PC-9 (cell line): ENCODE results near the gene BACH2. TPM values are rescaled to one million over a fixed set of nuclear protein-coding genes. Genes with fewer than 3 reads are reported as not detected.
"Not testable (repeated sequence)": the region's sequence is repeated elsewhere in the genome, so short reads cannot be mapped to it uniquely, and the experiment has no call there.

ENCODE experiments used
- BruUV-seq: library from RNA; stranded (reverse); fragments of 400-500 nt; replicated peaks from 2 replicates; lab custom pipeline; 2021; lab: Mats Ljungman, UMichigan
- CTCF ChIA-PET: fragments of 300-600 bp; sonication (Branson Sonifier 250); formaldehyde crosslinking; loops from one replicate; lab custom pipeline; 2022; ENCODE audit warnings: antibody characterized with exemption; lab: Charles Lee
- POLR2A ChIA-PET: fragments of 300-600 bp; sonication (Branson Sonifier 250); formaldehyde crosslinking; loops from one replicate; lab custom pipeline; 2022; ENCODE audit warnings: antibody characterized with exemption; ENCODE audit not compliant: unreplicated experiment; lab: Charles Lee
- DNase-seq, 2 experiments: peaks; one replicate each; pipeline versions ENCODE4 v3.0.0 to v3.0.0-alpha.2; 2015 to 2022; ENCODE audit warnings: mixed read lengths in 1 of 2
- H2AFZ ChIP-seq: fragments of 200-600 bp; sonication (generic); 2 replicates; pipeline ENCODE4 v1.8.1; 2017; ENCODE audit warnings: antibody characterized with exemption
- H3F3A ChIP-seq: fragments of 200-600 bp; sonication (generic); 2 replicates; pipeline ENCODE4 v1.8.1; 2017; ENCODE audit warnings: antibody characterized with exemption, mild to moderate bottlenecking, low read depth; ENCODE audit not compliant: insufficient read depth
- H3K27ac ChIP-seq: fragments of 200-600 bp; sonication (generic); 2 replicates; pipeline ENCODE4 v1.6.1; 2016; ENCODE audit warnings: mixed run types
- H3K27me3 ChIP-seq: fragments of 200-600 bp; sonication (generic); 2 replicates; pipeline ENCODE4 v1.6.1; 2016; ENCODE audit warnings: low read depth, mixed run types; ENCODE audit not compliant: insufficient read depth
- H3K36me3 ChIP-seq: fragments of 200-600 bp; sonication (generic); 2 replicates; pipeline ENCODE4 v1.6.1; 2016; ENCODE audit warnings: low read depth, mixed run types
- H3K4me1 ChIP-seq: fragments of 200-600 bp; sonication (generic); replicated peaks from 2 replicates; pipeline ENCODE4 v1.6.1; 2016; ENCODE audit warnings: mixed run types; ENCODE audit not compliant: insufficient read depth
- H3K4me2 ChIP-seq: fragments of 200-600 bp; sonication (generic); 2 replicates; pipeline ENCODE4 v1.6.1; 2017; ENCODE audit warnings: mixed run types
- H3K4me3 ChIP-seq: fragments of 200-600 bp; sonication (generic); 2 replicates; pipeline ENCODE4 v1.6.1; 2016; ENCODE audit warnings: mixed run types
- H3K79me2 ChIP-seq: fragments of 200-600 bp; sonication (generic); 2 replicates; pipeline ENCODE4 v1.6.1; 2017; ENCODE audit warnings: low read depth, mixed run types
- H3K9me2 ChIP-seq: fragments of 200-600 bp; sonication (generic); 2 replicates; pipeline ENCODE4 v1.8.1; 2017; ENCODE audit warnings: mild to moderate bottlenecking; ENCODE audit not compliant: insufficient read depth
- H3K9me3 ChIP-seq: fragments of 200-600 bp; sonication (generic); 2 replicates; pipeline ENCODE4 v1.8.1; 2016; ENCODE audit warnings: low read depth; ENCODE audit not compliant: insufficient read depth
- H4K20me1 ChIP-seq: fragments of 200-600 bp; sonication (generic); 2 replicates; pipeline ENCODE4 v1.8.1; 2017; ENCODE audit not compliant: insufficient read depth
- CTCF ChIP-seq: fragments of 200-600 bp; sonication (generic); conservative IDR thresholded peaks from 2 replicates; pipeline ENCODE4 v1.6.1; 2017; ENCODE audit warnings: mixed run types, antibody characterized with exemption, mild to moderate bottlenecking, moderate library complexity
- EZH2 ChIP-seq: fragments of 200-600 bp; sonication (generic); IDR thresholded peaks from 2 replicates; pipeline ENCODE4 v1.8.0; 2017; ENCODE audit warnings: antibody characterized with exemption, low read depth
- intact Hi-C: fragments of 100-400 bp; cut with micrococcal nuclease; formaldehyde crosslinking; loops from one replicate; pipeline ENCODE4 v1.10.0; 2022; ENCODE audit not compliant: unreplicated experiment
- total RNA-seq: library from RNA; stranded (reverse); gene quantifications from 2 replicates; pipeline ENCODE4 v1.2.3, GENCODE V29; 2021

Gene BACH2
- total RNA-seq, 1 experiment from 2014 or later, result 2.3 TPM

GRCh38 chr6:90212274-90212673, 84.4 kb downstream of the BACH2 start:
- H3K4me1 ChIP-seq, result peaks cover 6% of the 10 kb centered on the region
- H2AFZ ChIP-seq, result no peak overlapping the region
- ChIA-PET POLR2A (no interaction called here), CTCF (no interaction called here)
- H3K36me3 ChIP-seq, result no peaks in the 10 kb centered on the region
- peaks cover 4% of the 10 kb centered on the region; the same call in 1 of the 2 replicates for H3F3A ChIP-seq
- H3K79me2 ChIP-seq, result no peaks in the 10 kb centered on the region
- TF ChIP-seq EZH2 (no peak), CTCF (no peak)
- no peak overlapping the region for H3K4me2 ChIP-seq
- H3K9me3 ChIP-seq, result no peaks in the 10 kb centered on the region
- intact Hi-C loops, result no loop called here
- no peak overlapping the region for H3K27ac ChIP-seq
- no peaks in the 10 kb centered on the region for H3K9me2 ChIP-seq
- no peak overlapping the region for H3K4me3 ChIP-seq
- no peaks in the 10 kb centered on the region for H3K27me3 ChIP-seq
- BruUV-seq, result no TSS peak
- no peak for DNase-seq
- H4K20me1 ChIP-seq, result no peaks in the 10 kb centered on the region

- Histone ChIP-seq H3K4me2 (no peak overlapping the region), H2AFZ (no peak overlapping the region), H3K27ac (no peak overlapping the region), H3K4me1 (no peaks in the 10 kb centered on the region), H3K36me3 (no peaks in the 10 kb centered on the region), H3K79me2 (no peaks in the 10 kb centered on the region), H3K9me2 (no peaks in the 10 kb centered on the region), H3F3A (no peaks in the 10 kb centered on the region), H3K9me3 (no peaks in the 10 kb centered on the region), H4K20me1 (no peaks in the 10 kb centered on the region), H3K4me3 (no peak overlapping the region), H3K27me3 (no peaks in the 10 kb centered on the region)
- no peak for TF ChIP-seq CTCF
- no peak for TF ChIP-seq EZH2
- ChIA-PET POLR2A (no interaction called here), CTCF (no interaction called here)
- BruUV-seq, result no TSS peak
- intact Hi-C loops, result no loop called here
- no peak for DNase-seq
Observed at GRCh38 chr6:90209527-90209926, 87.1 kb downstream of the BACH2 start.

GRCh38 chr6:90208690-90209089, 88.0 kb downstream of the BACH2 start:
- DNase-seq, H3K4me1 ChIP-seq, H3K27ac ChIP-seq, H4K20me1 ChIP-seq, H3K4me3 ChIP-seq, H3K4me2 ChIP-seq, H3K9me3 ChIP-seq, H3K36me3 ChIP-seq, BruUV-seq, H3F3A ChIP-seq, H3K9me2 ChIP-seq, H3K79me2 ChIP-seq, POLR2A ChIA-PET, intact Hi-C loops, H3K27me3 ChIP-seq, CTCF ChIA-PET, H2AFZ ChIP-seq: not testable (repeated sequence)

- ChIA-PET CTCF (no interaction called here), POLR2A (interaction anchor here (0.6 to 0.7 kb wide), 2 partner anchors 128 to 201 kb away, joined by 3 to 4 read pairs; no protein-coding TSS in a partner anchor)
- Histone ChIP-seq H4K20me1 (no peaks in the 10 kb centered on the region), H3K36me3 (no peaks in the 10 kb centered on the region), H3K27me3 (no peaks in the 10 kb centered on the region), H3K4me3 (no peak overlapping the region), H3K9me2 (no peaks in the 10 kb centered on the region), H3K27ac (no peak overlapping the region), H3K4me1 (no peaks in the 10 kb centered on the region), H2AFZ (no peak overlapping the region), H3K4me2 (no peak overlapping the region), H3F3A (no peaks in the 10 kb centered on the region), H3K79me2 (no peaks in the 10 kb centered on the region), H3K9me3 (no peaks in the 10 kb centered on the region)
- intact Hi-C loops, result no loop called here
- DNase-seq, result no peak
- TF ChIP-seq CTCF (no peak), EZH2 (no peak)
- no TSS peak for BruUV-seq
Observed at GRCh38 chr6:90204327-90205056, 92.2 kb downstream of the BACH2 start.
